DMS53 treated with DMSO at 0.1 percent for 48 hours (cell line): ENCODE measurements around the gene CBX8.

ENCODE experiments used
- DNase-seq: peaks from one replicate; lab custom pipeline; 2025; ENCODE audit not compliant: unreplicated experiment; lab: John Stamatoyannopoulos, UW

CBX8 gene

GRCh38 chr17:79806863-79807720 is 10.2 kb upstream of the CBX8 start:
- DNase-seq = no peak

GRCh38 chr17:79806446-79806760 is 9.5 kb upstream of the CBX8 start:
- no peak for DNase-seq

- no peak for DNase-seq
Measured at GRCh38 chr17:79804856-79805696, 8.2 kb upstream of the CBX8 start.

- DNase-seq = no peak
Measured at GRCh38 chr17:79803997-79804855, 7.3 kb upstream of the CBX8 start.

GRCh38 chr17:79803421-79803996 is 6.6 kb upstream of the CBX8 start:
- no peak for DNase-seq

GRCh38 chr17:79802736-79803420 is 6.0 kb upstream of the CBX8 start:
- DNase-seq = no peak

GRCh38 chr17:79802039-79802735 is 5.3 kb upstream of the CBX8 start:
- no peak for DNase-seq

- DNase-seq = no peak
Measured at GRCh38 chr17:79801156-79802038, 4.5 kb upstream of the CBX8 start.

GRCh38 chr17:79800325-79801155 is 3.7 kb upstream of the CBX8 start:
- peak; percentile 60 for DNase-seq

GRCh38 chr17:79799538-79800324 is 2.9 kb upstream of the CBX8 start:
- no peak for DNase-seq

- no peak for DNase-seq
Measured at GRCh38 chr17:79799174-79799537, 2.3 kb upstream of the CBX8 start.

- no peak for DNase-seq
Measured at GRCh38 chr17:79798299-79799173, 1.7 kb upstream of the CBX8 start.

GRCh38 chr17:79797492-79798298 is 818 bp upstream of the CBX8 start:
- DNase-seq = no peak

- DNase-seq = no peak
Measured at GRCh38 chr17:79796444-79796762, 474 bp downstream of the CBX8 start.

- DNase-seq = no peak
Measured at GRCh38 chr17:79795795-79796443, 958 bp downstream of the CBX8 start.
